ENCODE results near the gene HYCC2.
A peak's percentile ranks its signal among the peaks of the same experiment; 100 is the strongest.
"Not testable (repeated sequence)": the region's sequence is repeated elsewhere in the genome, so short reads cannot be mapped to it uniquely, and the experiment has no call there.

Gene HYCC2

GRCh38 chr2:201071479-201072200, at the start of gene HYCC2, which contains the start of gene NDUFB3:
TSS of gene HYCC2 (minus strand) at chr2:201071671. CDS start at chr2:201024009, 47,662 bp downstream.
TSS of gene NDUFB3 (plus strand) at chr2:201072001. CDS start at chr2:201078883, 6,882 bp downstream.
- peak; percentile 95 for DNase-seq (ENCODE audit: low spot score)

GRCh38 chr2:201118961-201119854, 47.7 kb upstream of the HYCC2 start:
- peak; percentile 53 for DNase-seq (ENCODE audit: low spot score)

GRCh38 chr2:201118121-201118960, 46.9 kb upstream of the HYCC2 start:
- DNase-seq (ENCODE audit: low spot score): peak; percentile 91

- not testable (repeated sequence) for DNase-seq (ENCODE audit: low spot score)
Measured at GRCh38 chr2:201117735-201118094, 46.2 kb upstream of the HYCC2 start.

- DNase-seq (ENCODE audit: low spot score): peak; percentile 78
Measured at GRCh38 chr2:201116959-201117734, 45.7 kb upstream of the HYCC2 start.

GRCh38 chr2:201116115-201116958, 44.9 kb upstream of the HYCC2 start, which contains the start of gene CFLAR:
TSS of gene CFLAR (plus strand) at chr2:201116164. CDS start at chr2:201129866, 13,702 bp downstream.
- DNase-seq (ENCODE audit: low spot score): peak; percentile 87

GRCh38 chr2:201114846-201115245, 43.4 kb upstream of the HYCC2 start:
- no peak for DNase-seq (ENCODE audit: low spot score)

GRCh38 chr2:201114350-201114749, 42.9 kb upstream of the HYCC2 start:
- no peak for DNase-seq (ENCODE audit: low spot score)

- no peak for DNase-seq (ENCODE audit: low spot score)
Measured at GRCh38 chr2:201111096-201111495, 39.6 kb upstream of the HYCC2 start.

- no peak for DNase-seq (ENCODE audit: low spot score)
Measured at GRCh38 chr2:201110615-201111014, 39.1 kb upstream of the HYCC2 start.

GRCh38 chr2:201109186-201109585, 37.7 kb upstream of the HYCC2 start:
- DNase-seq (ENCODE audit: low spot score): no peak

GRCh38 chr2:201108341-201108740, 36.9 kb upstream of the HYCC2 start:
- no peak for DNase-seq (ENCODE audit: low spot score)

- DNase-seq (ENCODE audit: low spot score): no peak
Measured at GRCh38 chr2:201107624-201108023, 36.2 kb upstream of the HYCC2 start.

- no peak for DNase-seq (ENCODE audit: low spot score)
Measured at GRCh38 chr2:201105759-201106158, 34.3 kb upstream of the HYCC2 start.

GRCh38 chr2:201100497-201100896, 29.0 kb upstream of the HYCC2 start:
- no peak for DNase-seq (ENCODE audit: low spot score)

- no peak for DNase-seq (ENCODE audit: low spot score)
Measured at GRCh38 chr2:201093573-201093972, 22.1 kb upstream of the HYCC2 start.

- DNase-seq (ENCODE audit: low spot score): no peak
Measured at GRCh38 chr2:201090574-201090973, 19.1 kb upstream of the HYCC2 start.

- no peak for DNase-seq (ENCODE audit: low spot score)
Measured at GRCh38 chr2:201084863-201085262, 13.4 kb upstream of the HYCC2 start.

GRCh38 chr2:201074996-201075395, 3.5 kb upstream of the HYCC2 start:
- no peak for DNase-seq (ENCODE audit: low spot score)

GRCh38 chr2:201073071-201073470, 1.6 kb upstream of the HYCC2 start:
- no peak for DNase-seq (ENCODE audit: low spot score)
